GM12878 (cell line): Measurements from ENCODE around the gene VSIG10. TPM values are rescaled to one million over a fixed set of nuclear protein-coding genes. Genes with fewer than 3 reads are reported as not detected.

ENCODE experiments used
- ATAC-seq: fragments of 200-7000 bp; cut with Tn5 transposase; 3 replicates; pipeline ENCODE4 v1.9.1; 2020; ENCODE audit warnings: mild to moderate bottlenecking, moderate library complexity
- BruUV-seq: library from RNA; stranded (reverse); fragments of 400-500 nt; replicated peaks from 2 replicates; lab custom pipeline; 2021; lab: Mats Ljungman, UMichigan
- CTCF ChIA-PET: fragments of 300-600 bp; sonication (Branson Sonifier 250); formaldehyde crosslinking; extraction: SDS; loops from one replicate; lab custom pipeline; 2021; ENCODE audit warnings: inconsistent platforms; lab: Yijun Ruan, JAX
- POLR2A ChIA-PET: fragments of 350-600 bp; formaldehyde crosslinking; extraction: SDS; loops from one replicate; lab custom pipeline; 2021; ENCODE audit warnings: inconsistent platforms; lab: Charles Lee
- RAD21 ChIA-PET: fragments of 300-600 bp; sonication (Branson Sonifier 250); formaldehyde crosslinking; loops from one replicate; lab custom pipeline; 2023; ENCODE audit warnings: antibody characterized with exemption; ENCODE audit not compliant: unreplicated experiment; lab: Charles Lee
- SMC1A ChIA-PET: fragments of 300-600 bp; sonication (Branson Sonifier 250); formaldehyde crosslinking; loops from one replicate; lab custom pipeline; 2023; ENCODE audit not compliant: unreplicated experiment, uncharacterized antibody; lab: Charles Lee
- DNase-seq: peaks from one replicate; pipeline ENCODE4 v3.0.0-alpha.2; 2011; ENCODE audit warnings: low read depth, low spot score
- FAIRE-seq: peaks from 3 replicates; lab custom pipeline; 2011; peaks lifted over from hg19 to GRCh38; lab: Jason Lieb, UNC
- H2AFZ ChIP-seq: 2 replicates; pipeline ENCODE4 v1.6.0; 2011; ENCODE audit warnings: low read depth, low read length, control low read depth; ENCODE audit not compliant: control insufficient read depth
- H3K27ac ChIP-seq: 2 replicates; pipeline ENCODE4 v1.5.1; 2011; ENCODE audit warnings: control low read depth; ENCODE audit not compliant: control insufficient read depth, insufficient read depth
- H3K27me3 ChIP-seq, 2 experiments: replicated peaks in 1 of 2; 2 replicates each; pipeline versions ENCODE4 v1.6.0 to v1.6.1; 2011; ENCODE audit warnings: low read length in 1 of 2; ENCODE audit not compliant: control insufficient read depth in 2 of 2, insufficient read depth in 2 of 2
- H3K36me3 ChIP-seq, 2 experiments: 2 replicates each; pipeline ENCODE4 v1.5.1; 2011; ENCODE audit warnings: low read length in 1 of 2; ENCODE audit not compliant: control insufficient read depth in 2 of 2, insufficient read depth in 2 of 2
- H3K4me1 ChIP-seq: 2 replicates; pipeline ENCODE4 v1.6.1; 2011; ENCODE audit warnings: mild to moderate bottlenecking, low read length, moderate library complexity, mixed read lengths; ENCODE audit not compliant: control insufficient read depth, insufficient read depth
- H3K4me2 ChIP-seq: 2 replicates; pipeline ENCODE4 v1.6.0; 2011; ENCODE audit warnings: control low read depth; ENCODE audit not compliant: control insufficient read depth, insufficient read depth
- H3K4me3 ChIP-seq: fragments of 200-600 bp; sonication (generic); 2 replicates; pipeline ENCODE4 v1.5.1; 2016
- H3K79me2 ChIP-seq: 2 replicates; pipeline ENCODE4 v1.6.0; 2011; ENCODE audit warnings: low read length; ENCODE audit not compliant: control insufficient read depth, insufficient read depth
- H3K9ac ChIP-seq: 2 replicates; pipeline ENCODE4 v1.8.0; 2011; ENCODE audit warnings: low read length, control low read depth, mixed read lengths; ENCODE audit not compliant: control insufficient read depth, insufficient read depth
- H3K9me3 ChIP-seq: replicated peaks from 3 replicates; pipeline ENCODE4 v1.5.1; 2011; ENCODE audit warnings: mild to moderate bottlenecking, low read length; ENCODE audit not compliant: control insufficient read depth, insufficient read depth
- H4K20me1 ChIP-seq: 2 replicates; pipeline ENCODE4 v1.6.0; 2011; ENCODE audit not compliant: control insufficient read depth, insufficient read depth
- whole genome bisulfite sequencing: methylation state at CpG from one replicate; pipeline ENCODE4 v1.1.6; 2016; ENCODE audit warnings: low lambda C conversion rate; ENCODE audit not compliant: insufficient replicate concordance, insufficient coverage; ENCODE audit errors: missing lambda C conversion rate; 5-methylcytosine and 5-hydroxymethylcytosine counted together
- in situ Hi-C: fragments of 300-500 bp; cut with MboI; formaldehyde crosslinking; loops from 9 replicates; pipeline ENCODE4 v1.14.3; 2018; ENCODE audit warnings: mixed read lengths
- intact Hi-C: fragments of 100-400 bp; cut with micrococcal nuclease; formaldehyde crosslinking; loops from one replicate; pipeline ENCODE4 v1.14.2; 2022; ENCODE audit not compliant: unreplicated experiment
- polyA plus RNA-seq, 11 experiments: library from polyadenylated mRNA; depleted of rRNA in 4 of 11; unstranded in 6 of 11; stranded (reverse) in 5 of 11; fragments of >200 nt; fragmentation: Nextera tagmentation in 4 of 11; fragmentation: Illumina TruSeq in 1 of 11; extraction: Ambion mirVana in 4 of 11; extraction: Trizol in 1 of 11; gene quantifications; 1 replicate in 1 of 11; 2 replicates in 10 of 11; pipeline versions ENCODE4 v1.2.1 to v1.2.3, GENCODE V29; 2011 to 2016; ENCODE audit warnings: inconsistent platforms in 2 of 11, missing spikeins in 2 of 11, low read depth in 1 of 11
- total RNA-seq, 4 experiments: library from RNA; depleted of rRNA in 3 of 4; stranded (reverse); fragments of >200 nt in 3 of 4; fragmentation: Illumina TruSeq in 1 of 4; extraction: Trizol in 1 of 4; gene quantifications; 2 replicates each; pipeline versions ENCODE4 v1.2.1 to v1.2.3, GENCODE V29; 2013 to 2021
- TF ChIP-seq, protein P1 (sequence below): fragments of 450-650 bp; IDR thresholded peaks from 2 replicates; pipeline ENCODE4 v1.6.1; 2017; ENCODE audit warnings: mild to moderate bottlenecking, low read depth, inconsistent platforms; ENCODE audit not compliant: poor library complexity, severe bottlenecking

Gene VSIG10
- total and polyA plus RNA-seq, 10 of the 15 experiments (the other 5 are each of a cell fraction or from before 2014, with no cell fraction given), result 3.4 to 10.2 (median 5.8) TPM

DNA sequence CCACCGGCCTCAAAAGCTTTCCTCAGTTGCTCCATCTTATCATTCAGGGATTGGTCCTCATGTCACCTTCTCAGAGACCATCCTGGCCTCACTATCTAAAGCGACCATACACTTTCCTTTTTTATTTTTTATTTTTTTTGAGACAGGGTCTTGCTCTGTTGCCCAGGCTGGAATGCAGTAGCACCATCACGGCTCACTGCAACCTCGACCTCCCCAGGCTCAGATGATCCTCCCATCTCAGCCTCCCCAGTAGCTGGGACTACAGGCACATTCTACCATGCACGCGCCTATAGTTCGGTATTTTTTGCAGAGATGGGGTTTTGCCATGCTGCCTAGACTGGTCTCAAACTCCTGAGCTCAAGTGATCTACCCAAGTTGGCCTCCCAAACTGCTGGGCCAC lies 45.6 kb downstream of the VSIG10 start:
- Histone ChIP-seq H3K9me3 (no peaks in the 10 kb centered on the region), H3K27ac (no peak overlapping the region), H3K27me3 (no peaks in the 10 kb centered on the region), H3K9ac (no peak overlapping the region), H3K4me3 (no peak overlapping the region), H3K4me2 (no peak overlapping the region)
- in situ Hi-C loops, result loop anchor here (5.0 kb wide), 1 partner anchor 181 kb away; no protein-coding TSS in a partner anchor
- no peak for DNase-seq
- ChIA-PET POLR2A (interaction anchor here (0.6 to 0.7 kb wide), 2 partner anchors 8 to 183 kb away, joined by 3 read pairs; no protein-coding TSS in a partner anchor), CTCF (interaction anchor here (1.2 to 6.1 kb wide), 4 partner anchors 11 to 201 kb away, joined by 3 to 72 read pairs (median 13); no protein-coding TSS in a partner anchor)
- no peak for FAIRE-seq
- intact Hi-C loops, result no loop called here
- TF ChIP-seq, protein P1, sequence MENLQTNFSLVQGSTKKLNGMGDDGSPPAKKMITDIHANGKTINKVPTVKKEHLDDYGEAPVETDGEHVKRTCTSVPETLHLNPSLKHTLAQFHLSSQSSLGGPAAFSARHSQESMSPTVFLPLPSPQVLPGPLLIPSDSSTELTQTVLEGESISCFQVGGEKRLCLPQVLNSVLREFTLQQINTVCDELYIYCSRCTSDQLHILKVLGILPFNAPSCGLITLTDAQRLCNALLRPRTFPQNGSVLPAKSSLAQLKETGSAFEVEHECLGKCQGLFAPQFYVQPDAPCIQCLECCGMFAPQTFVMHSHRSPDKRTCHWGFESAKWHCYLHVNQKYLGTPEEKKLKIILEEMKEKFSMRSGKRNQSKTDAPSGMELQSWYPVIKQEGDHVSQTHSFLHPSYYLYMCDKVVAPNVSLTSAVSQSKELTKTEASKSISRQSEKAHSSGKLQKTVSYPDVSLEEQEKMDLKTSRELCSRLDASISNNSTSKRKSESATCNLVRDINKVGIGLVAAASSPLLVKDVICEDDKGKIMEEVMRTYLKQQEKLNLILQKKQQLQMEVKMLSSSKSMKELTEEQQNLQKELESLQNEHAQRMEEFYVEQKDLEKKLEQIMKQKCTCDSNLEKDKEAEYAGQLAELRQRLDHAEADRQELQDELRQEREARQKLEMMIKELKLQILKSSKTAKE, result no peak
- TF ChIP-seq, all 136 proteins: peak for 0
- WGBS, result 96% methylated on average over 7 of the region's 7 CpGs
- SMC1A ChIA-PET, result interaction anchor here (4.6 kb wide), 1 partner anchor 184 kb away, joined by 28 read pairs; no protein-coding TSS in a partner anchor
- H4K20me1 ChIP-seq, result no peaks in the 10 kb centered on the region
- RAD21 ChIA-PET, result no interaction called here
- H3K79me2 ChIP-seq, result peaks cover 34% of the 10 kb centered on the region
- no peak for ATAC-seq
- no peak overlapping the region for H2AFZ ChIP-seq
- no TSS peak for BruUV-seq
- no peaks in the 10 kb centered on the region for H3K4me1 ChIP-seq
- H3K36me3 ChIP-seq, result no peaks in the 10 kb centered on the region
